ENCODE data around the gene PPP1CA. TPM values are rescaled to one million over a fixed set of nuclear protein-coding genes. Genes with fewer than 3 reads are reported as not detected.

Gene PPP1CA
- total and polyA plus RNA-seq, 8 donors: 49.0 to 72.8 (median 62.9) TPM

DNA sequence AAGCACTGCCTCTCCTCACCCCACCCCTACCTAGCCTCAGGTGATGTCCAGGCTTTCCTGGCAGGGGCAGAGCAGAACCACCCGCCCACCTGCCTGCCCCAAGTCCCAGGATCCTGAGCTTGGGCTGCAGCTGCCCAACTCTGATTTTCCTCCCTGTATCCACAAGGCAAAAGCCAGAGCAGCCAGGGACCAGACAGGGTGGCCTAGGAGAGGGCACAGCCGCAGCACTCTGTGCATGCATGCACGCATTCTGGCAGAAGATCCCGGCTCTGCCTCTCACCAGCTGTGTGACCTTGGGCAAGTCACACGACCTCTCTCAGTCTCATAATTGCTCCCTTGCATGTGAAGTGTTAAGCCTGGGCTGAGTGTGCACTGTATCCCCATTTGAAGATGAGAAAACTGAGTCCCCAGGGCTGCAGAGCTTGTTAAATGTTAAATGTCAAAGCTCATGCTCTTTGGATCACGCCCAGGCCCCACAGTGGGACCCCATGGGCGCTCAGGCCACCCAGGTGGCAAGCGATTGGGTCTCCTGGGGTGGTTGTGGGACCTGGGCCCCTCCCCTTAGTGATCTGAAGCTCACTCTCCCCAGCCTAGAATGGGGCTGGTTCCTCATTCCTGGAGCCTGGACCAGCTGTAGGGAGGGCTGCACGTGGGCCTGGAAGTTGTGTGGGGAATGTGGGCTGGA is 11.0 kb upstream of the PPP1CA start:
- Histone ChIP-seq H3K27me3 (no peaks in the 10 kb centered on the region), H3K4me3 (no peak overlapping the region), H3K4me1 (peaks cover 0 to 2% (median 0%) of the 10 kb centered on the region in 3 donors), H3K27ac (no peak overlapping the region), H3K9me3 (no peaks in the 10 kb centered on the region), H3K36me3 (no peaks in the 10 kb centered on the region)
- ATAC-seq: no peak
- 33 to 43% methylated on average over 9 of the region's 9 CpGs for WGBS, 2 donors
- FAIRE-seq: no peak
- intact Hi-C loops (cut with DNase I): loop anchor here in 1 of 3 donors (10.0 kb wide), 1 partner anchor 92 kb away; the partner anchor contains the start of genes CDK2AP2 and PITPNM1
- TF ChIP-seq CTCF (IDR thresholded peaks at IDR 0.05): no peak
- peak in 1 of 6 donors; percentile 68 for DNase-seq

DNA sequence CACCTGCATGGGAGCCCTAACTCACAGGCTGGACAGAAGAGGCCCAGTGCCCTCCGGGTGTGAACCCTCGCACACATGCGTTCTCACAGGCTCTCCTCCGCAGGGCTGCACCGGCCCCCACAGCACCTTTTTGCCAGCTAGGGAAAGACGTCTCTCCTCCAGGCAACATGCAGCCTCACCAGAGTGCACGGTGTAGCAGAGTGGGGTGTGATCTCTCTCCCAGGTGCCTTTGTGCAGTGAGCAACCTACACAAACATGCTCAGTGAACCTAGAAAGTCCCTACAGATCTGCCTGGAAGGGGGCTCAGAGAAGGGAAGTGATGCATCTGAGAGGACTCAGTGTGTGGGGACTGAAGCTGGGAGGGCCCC is 10.1 kb upstream of the PPP1CA start:
- no peak for TF ChIP-seq CTCF (IDR thresholded peaks at IDR 0.05)
- DNase-seq (peak in 1 of 6 donors; percentile 49), ATAC-seq (no peak), FAIRE-seq (no peak)
- Histone ChIP-seq H3K4me1 (peaks cover 0 to 2% (median 0%) of the 10 kb centered on the region in 3 donors), H3K27me3 (no peaks in the 10 kb centered on the region), H3K36me3 (no peaks in the 10 kb centered on the region), H3K4me3 (no peak overlapping the region), H3K27ac (no peak overlapping the region), H3K9me3 (no peaks in the 10 kb centered on the region)
- WGBS, 2 donors: 40 to 42% methylated on average over 7 of the region's 7 CpGs
- intact Hi-C loops (cut with DNase I): loop anchor here in 1 of 3 donors (10.0 kb wide), 1 partner anchor 93 kb away; the partner anchor contains the start of genes CDK2AP2 and PITPNM1

DNA sequence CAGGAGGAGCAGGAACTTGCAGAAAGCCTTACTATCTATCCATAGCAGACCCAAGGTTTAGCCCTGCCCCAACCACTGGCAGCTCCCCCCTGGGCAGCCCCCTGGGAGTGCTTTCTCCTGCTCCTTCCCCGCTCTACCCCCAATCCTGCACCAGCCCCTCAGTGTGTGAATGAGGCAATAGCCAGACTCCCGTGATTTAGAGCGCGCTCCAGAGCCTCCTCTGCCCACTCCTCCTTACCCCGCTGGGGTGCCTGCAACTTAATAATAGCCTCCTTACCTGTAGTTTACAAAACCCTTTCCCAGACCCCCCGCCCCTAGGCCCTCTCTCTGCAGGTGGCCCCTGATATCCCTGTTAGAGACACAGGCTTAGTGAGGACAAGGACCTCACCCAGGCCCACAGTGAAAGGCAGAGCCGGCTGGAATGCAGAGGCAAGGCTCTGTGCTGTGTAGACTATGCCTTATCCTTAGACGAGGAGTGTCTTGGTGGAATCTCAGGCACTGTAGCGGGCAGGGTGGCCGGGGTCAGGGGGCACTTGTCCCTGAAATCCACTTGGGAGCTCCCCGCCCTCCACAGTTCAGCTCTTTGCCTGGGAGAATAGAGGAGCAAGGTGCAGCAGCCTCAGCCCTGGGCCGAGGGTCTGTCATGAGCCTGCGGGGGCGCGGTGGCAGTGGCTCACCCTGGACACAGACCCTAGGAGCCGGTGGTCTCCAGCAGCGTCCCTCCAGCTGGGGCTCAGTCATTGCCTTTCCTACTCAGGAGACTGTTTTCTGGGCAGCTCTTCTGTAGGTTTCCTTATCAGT is 9.5 kb upstream of the PPP1CA start:
- no peaks in the 10 kb centered on the region for H3K36me3 ChIP-seq
- no peak overlapping the region for H3K27ac ChIP-seq
- DNase-seq (peak in 1 of 6 donors; percentile 49), ATAC-seq (no peak), FAIRE-seq (no peak)
- no peak for TF ChIP-seq CTCF (IDR thresholded peaks at IDR 0.05)
- peaks cover 0 to 2% (median 0%) of the 10 kb centered on the region in 3 donors for H3K4me1 ChIP-seq
- H3K27me3 ChIP-seq: no peaks in the 10 kb centered on the region
- 62 to 75% methylated on average over 16 to 17 of the region's 17 CpGs for WGBS, 2 donors
- no peaks in the 10 kb centered on the region for H3K9me3 ChIP-seq
- no peak overlapping the region for H3K4me3 ChIP-seq
- intact Hi-C loops (cut with DNase I): loop anchor here in 1 of 3 donors (10.0 kb wide), 1 partner anchor 94 kb away; the partner anchor contains the start of genes CDK2AP2 and PITPNM1

GRCh38 chr11:67410369-67410831 is 8.7 kb upstream of the PPP1CA start:
- Histone ChIP-seq H3K27ac (no peak overlapping the region), H3K9me3 (no peaks in the 10 kb centered on the region), H3K4me1 (peaks cover 0 to 2% (median 0%) of the 10 kb centered on the region in 3 donors), H3K4me3 (no peak overlapping the region), H3K36me3 (no peaks in the 10 kb centered on the region), H3K27me3 (no peaks in the 10 kb centered on the region)
- 43 to 52% methylated on average over 13 to 15 of the region's 15 CpGs for WGBS, 2 donors
- intact Hi-C loops (cut with DNase I): loop anchor here in 1 of 3 donors (10.0 kb wide), 1 partner anchor 94 kb away; the partner anchor contains the start of genes CDK2AP2 and PITPNM1
- no peak for FAIRE-seq
- no peak for TF ChIP-seq CTCF (IDR thresholded peaks at IDR 0.05)
- DNase-seq: peak in 1 of 6 donors; percentile 70
- ATAC-seq: no peak

Data from pancreas (tissue), 10 donors.